ENCODE measurements around the gene PANK2. TPM values are rescaled to one million over a fixed set of nuclear protein-coding genes. Genes with fewer than 3 reads are reported as not detected.

The PANK2 gene
- total RNA-seq, 4 donors from 2014 or later = 32.8 to 45.0 (median 39.7) TPM

DNA sequence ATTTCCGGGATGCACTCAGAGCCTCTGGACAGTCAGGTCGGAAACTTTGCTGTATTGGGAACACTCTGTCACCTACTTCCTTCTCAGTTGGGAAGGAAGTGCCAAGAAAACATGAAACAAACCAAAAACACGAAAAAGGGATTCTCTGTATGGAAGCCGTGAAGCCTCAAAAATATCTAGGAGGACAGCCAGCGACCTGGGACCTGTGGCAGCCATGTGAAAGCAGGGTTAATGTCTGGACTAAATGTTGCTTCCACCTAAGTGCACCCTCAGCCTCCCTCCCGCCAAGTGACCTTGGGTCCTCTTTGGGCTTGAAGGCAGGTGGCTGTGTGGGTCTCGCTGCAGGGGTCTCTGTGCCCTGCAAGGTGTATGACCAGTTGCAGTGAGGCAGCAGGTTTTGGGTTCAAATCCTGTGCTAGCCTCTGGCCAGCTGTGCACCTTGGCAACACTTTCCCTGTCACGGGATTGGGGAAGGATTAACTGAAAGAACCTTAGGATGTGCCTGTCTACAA, 41.7 kb upstream of the PANK2 start:
- TF ChIP-seq, protein P1, sequence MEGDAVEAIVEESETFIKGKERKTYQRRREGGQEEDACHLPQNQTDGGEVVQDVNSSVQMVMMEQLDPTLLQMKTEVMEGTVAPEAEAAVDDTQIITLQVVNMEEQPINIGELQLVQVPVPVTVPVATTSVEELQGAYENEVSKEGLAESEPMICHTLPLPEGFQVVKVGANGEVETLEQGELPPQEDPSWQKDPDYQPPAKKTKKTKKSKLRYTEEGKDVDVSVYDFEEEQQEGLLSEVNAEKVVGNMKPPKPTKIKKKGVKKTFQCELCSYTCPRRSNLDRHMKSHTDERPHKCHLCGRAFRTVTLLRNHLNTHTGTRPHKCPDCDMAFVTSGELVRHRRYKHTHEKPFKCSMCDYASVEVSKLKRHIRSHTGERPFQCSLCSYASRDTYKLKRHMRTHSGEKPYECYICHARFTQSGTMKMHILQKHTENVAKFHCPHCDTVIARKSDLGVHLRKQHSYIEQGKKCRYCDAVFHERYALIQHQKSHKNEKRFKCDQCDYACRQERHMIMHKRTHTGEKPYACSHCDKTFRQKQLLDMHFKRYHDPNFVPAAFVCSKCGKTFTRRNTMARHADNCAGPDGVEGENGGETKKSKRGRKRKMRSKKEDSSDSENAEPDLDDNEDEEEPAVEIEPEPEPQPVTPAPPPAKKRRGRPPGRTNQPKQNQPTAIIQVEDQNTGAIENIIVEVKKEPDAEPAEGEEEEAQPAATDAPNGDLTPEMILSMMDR (IDR thresholded peaks at IDR 0.05) = no peak
- ATAC-seq (ENCODE audit: low FRiP score) (no peak), DNase-seq (ENCODE audit: low spot score) (no peak)

GRCh38 chr20:3848565-3848964, 40.6 kb upstream of the PANK2 start:
- no peak for ATAC-seq (ENCODE audit: low FRiP score)
- TF ChIP-seq, protein P1 (IDR thresholded peaks at IDR 0.05) = no peak
- no peak for DNase-seq (ENCODE audit: low spot score)

DNA sequence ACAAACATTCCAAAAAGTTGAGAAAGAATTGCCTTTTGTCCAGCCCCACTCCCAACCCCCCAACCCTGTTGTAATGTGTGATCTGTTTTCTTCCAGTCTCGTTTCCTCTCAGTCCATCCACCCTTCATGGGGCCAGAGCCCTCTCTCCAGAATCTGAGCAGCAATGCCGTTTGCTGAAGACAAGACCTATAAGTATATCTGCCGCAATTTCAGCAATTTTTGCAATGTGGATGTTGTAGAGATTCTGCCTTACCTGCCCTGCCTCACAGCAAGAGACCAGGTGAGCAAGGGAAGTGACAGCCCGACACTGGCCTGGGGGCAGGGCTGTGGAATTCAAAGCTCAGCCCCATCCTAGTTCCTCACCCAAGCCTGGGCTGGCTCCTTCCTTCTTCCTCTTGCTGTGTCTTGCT, 34.7 kb upstream of the PANK2 start:
- DNase-seq (ENCODE audit: low spot score) = no peak
- no peak for ATAC-seq (ENCODE audit: low FRiP score)
- TF ChIP-seq, protein P1 (IDR thresholded peaks at IDR 0.05) = no peak

GRCh38 chr20:3857405-3857804, 31.8 kb upstream of the PANK2 start:
- DNase-seq (ENCODE audit: low spot score) (no peak), ATAC-seq (ENCODE audit: low FRiP score) (no peak)
- TF ChIP-seq, protein P1 (IDR thresholded peaks at IDR 0.05) = no peak

GRCh38 chr20:3858689-3859088, 30.5 kb upstream of the PANK2 start:
- no peak for DNase-seq (ENCODE audit: low spot score)
- ATAC-seq (ENCODE audit: low FRiP score) = no peak
- TF ChIP-seq, protein P1 (IDR thresholded peaks at IDR 0.05) = no peak

- TF ChIP-seq, protein P1 (IDR thresholded peaks at IDR 0.05) = no peak
- DNase-seq (ENCODE audit: low spot score) (no peak), ATAC-seq (ENCODE audit: low FRiP score) (no peak)
Observed at GRCh38 chr20:3861191-3861590, 28.0 kb upstream of the PANK2 start.

- TF ChIP-seq, protein P1 (IDR thresholded peaks at IDR 0.05) = no peak
- no peak for ATAC-seq (ENCODE audit: low FRiP score)
- no peak for DNase-seq (ENCODE audit: low spot score)
Observed at GRCh38 chr20:3862333-3862732, 26.9 kb upstream of the PANK2 start.
